Brain pericyte (primary cell): ENCODE measurements around the gene OR6Y1.

Experiments
- DNase-seq: peaks from one replicate; pipeline ENCODE4 v3.0.0-alpha.2; 2012; ENCODE audit warnings: low read depth, low spot score

Gene OR6Y1

DNA sequence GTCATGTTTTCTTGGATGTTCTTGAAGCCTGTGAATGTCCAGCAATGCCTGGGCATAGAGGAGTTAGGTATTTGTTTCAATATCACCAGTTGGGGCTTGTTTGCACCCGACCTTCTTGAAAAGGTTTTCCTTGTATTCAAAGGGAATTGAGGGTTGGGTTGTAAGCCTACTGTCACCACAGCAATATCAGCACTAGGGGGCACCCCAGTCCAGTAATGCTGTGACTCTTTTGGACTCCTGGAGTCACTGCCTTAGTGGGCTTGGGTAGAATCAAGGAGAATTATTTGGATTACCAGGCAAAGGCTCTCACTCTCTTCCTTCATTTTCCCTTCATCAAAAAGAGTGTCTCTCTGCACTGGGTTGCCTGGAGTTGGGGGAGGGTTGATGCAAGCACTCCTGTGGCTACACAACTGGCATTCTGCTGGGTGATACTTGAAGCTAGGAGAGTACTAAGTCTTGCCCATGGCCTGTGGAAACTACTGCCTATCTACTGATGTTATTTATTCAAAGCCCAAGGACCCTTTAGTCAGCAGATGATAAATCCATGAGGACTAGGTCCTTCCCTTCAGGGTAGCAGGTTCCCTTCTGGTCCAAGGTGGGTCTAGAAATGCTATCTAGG is 47.7 kb downstream of the OR6Y1 start:
- no peak for DNase-seq

DNA sequence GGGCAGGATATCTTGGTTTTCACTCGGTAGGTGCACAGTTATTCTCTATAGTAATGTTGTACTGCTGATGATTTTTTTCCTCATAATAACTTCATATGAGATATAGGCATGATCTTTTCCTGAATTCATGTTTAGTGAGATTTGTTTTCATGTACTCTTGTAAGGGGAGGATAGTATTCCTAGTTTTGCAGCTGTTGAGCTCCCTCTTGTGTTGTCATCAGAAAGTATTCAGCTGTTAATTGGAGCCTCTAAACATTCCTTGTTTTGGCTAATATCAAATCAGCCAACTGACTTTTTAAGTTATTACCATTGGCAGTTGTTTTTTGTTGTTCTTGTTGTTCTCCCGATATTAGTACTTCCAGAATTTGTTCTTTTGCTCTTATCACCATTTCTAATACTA is 57.8 kb downstream of the OR6Y1 start:
- no peak for DNase-seq

DNA sequence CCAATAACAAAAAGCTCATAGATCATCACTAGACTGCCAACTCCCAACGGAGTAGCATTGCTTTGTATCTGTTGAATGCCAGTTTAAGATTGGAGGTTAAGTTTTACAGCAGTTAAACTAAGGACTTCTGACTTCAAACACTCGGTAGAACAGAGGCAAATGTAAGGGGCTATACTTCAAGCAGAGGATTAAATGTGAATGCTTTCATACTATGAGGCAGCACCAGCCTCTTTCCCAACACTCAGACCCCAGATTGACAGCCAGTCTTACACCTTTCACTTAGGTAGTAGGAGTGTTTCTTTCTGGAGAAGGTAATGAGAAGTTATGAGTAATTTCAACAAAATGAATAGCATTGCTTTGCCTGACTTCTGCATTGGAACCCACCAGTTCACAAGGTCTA is 59.4 kb downstream of the OR6Y1 start:
- no peak for DNase-seq
